HG03139 (cell line): ENCODE results near the gene CANT1.
"Not testable (repeated sequence)": the region's sequence is repeated elsewhere in the genome, so short reads cannot be mapped to it uniquely, and the experiment has no call there.

Experiments
- ATAC-seq: cut with Tn5 transposase; IDR thresholded peaks from one replicate; pipeline ENCODE4 v1.9.1; 2021; ENCODE audit not compliant: unreplicated experiment

CANT1 gene

GRCh38 chr17:79028496-79029326 is 19.1 kb upstream of the CANT1 start:
- ATAC-seq = no peak

GRCh38 chr17:79027925-79028491 is 18.4 kb upstream of the CANT1 start:
- ATAC-seq = no peak

DNA sequence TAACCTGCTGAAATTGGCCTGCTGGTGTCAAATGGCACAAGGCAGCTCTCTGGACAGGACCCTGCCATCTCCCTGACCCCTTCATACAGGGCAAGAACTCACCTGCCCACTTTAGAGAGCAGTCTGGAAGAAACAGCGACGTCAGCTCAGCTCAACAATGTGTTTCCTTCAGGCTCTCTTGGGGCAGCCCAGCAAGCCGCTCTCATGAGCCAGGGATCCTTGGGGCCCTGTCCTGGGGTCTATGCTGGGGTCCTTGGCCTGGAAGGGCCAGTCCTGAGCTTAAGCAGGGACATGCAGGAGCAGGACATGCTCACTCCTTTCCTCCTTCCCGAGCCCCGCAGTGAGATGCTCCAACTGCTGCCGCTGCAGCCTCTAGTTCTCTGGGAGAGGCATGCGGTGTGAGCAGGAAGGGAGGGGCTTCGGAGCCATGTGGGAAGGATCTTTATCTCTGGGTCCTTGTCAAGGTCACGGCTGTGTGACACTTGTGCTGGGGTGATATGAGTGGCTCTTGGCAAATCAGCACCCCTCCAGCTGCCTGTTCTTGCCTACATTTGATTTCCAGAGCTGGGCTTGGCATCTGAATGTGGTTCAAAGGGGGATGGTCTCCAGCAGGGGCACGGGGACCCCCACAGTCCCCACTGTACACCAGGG is 17.8 kb upstream of the CANT1 start:
- ATAC-seq = no peak

DNA sequence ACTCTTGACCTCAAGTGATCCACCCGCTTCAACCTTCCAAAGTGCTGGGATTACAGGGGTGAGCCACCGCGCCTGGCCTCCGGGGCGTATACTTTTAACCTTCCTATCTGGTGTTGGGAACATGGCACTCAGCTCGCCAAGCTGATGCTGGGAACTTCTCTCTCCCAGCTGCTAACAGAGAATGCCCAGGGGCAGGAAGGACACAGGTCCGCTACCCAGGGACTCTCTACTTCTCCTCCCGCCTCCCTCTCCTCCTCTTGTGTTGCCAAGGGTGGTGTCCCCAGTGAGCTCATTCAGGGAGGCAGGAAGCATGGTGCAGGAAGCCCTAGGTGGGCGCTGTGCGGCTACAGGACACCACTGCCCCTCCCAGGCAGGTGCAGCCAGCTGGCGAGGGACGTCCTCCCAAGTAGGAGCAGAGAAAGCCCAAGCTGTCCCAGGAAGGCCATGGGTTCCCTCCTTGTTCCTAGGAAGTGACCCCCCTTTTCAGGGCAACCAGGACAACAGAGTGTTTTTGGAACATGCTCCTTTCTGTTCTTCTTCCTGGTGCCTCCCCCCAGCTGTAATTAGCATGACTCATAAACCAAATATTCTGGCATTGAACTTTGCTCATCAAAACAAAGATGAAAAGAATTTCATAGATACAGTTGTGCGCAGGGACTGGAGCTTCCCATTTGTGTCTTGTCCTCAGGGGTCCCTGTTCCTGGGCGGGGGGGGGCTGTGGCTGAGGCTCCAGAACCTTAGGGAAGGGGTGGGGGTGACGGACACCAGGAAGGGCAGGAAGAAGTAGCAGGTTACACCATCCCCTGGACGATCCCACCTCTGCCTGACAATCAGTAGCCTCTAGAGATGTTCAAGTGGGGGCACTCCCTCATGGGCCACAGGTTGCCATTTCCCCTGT is 17.1 kb upstream of the CANT1 start:
- no peak for ATAC-seq

DNA sequence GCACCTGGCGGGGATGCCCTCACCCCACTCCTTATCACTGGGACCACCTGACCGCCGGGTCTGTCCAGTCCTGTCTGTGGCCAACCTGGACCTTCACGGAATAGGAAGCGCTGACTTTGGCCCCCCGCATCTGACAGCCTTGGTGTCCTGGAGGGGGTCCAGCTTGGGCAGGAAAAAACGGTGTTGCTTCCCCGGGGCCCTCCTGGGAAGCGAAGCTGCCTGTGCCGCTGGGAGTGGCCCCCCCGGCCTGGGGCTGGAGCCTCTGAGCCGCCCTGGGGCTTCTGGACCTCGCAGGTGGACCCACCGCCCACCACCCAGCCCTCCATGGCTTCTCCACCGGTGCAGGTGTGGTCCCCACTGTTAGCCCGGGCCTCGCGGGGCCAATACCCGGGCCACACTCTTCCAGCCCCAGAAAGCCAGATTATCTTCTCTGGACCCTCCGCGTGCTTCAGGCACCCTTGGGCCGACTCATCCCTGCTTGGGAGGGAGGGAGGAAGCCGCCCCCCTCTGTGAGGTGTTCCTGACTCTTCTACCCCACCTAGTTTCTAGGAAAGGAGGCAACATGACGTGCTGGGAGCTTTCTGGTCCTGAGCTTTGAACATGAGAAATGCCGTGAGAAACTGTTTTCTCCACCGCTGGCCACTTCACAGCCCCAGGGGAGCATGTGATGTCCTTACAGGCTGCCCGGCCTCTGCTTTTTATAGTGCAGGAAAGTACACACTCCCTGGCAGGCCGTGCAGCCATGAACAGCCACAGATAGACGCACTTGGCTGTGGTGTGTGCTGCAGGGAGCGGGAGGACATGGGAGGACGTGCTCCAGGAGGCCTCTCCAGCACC is 15.6 kb upstream of the CANT1 start:
- ATAC-seq = no peak

DNA sequence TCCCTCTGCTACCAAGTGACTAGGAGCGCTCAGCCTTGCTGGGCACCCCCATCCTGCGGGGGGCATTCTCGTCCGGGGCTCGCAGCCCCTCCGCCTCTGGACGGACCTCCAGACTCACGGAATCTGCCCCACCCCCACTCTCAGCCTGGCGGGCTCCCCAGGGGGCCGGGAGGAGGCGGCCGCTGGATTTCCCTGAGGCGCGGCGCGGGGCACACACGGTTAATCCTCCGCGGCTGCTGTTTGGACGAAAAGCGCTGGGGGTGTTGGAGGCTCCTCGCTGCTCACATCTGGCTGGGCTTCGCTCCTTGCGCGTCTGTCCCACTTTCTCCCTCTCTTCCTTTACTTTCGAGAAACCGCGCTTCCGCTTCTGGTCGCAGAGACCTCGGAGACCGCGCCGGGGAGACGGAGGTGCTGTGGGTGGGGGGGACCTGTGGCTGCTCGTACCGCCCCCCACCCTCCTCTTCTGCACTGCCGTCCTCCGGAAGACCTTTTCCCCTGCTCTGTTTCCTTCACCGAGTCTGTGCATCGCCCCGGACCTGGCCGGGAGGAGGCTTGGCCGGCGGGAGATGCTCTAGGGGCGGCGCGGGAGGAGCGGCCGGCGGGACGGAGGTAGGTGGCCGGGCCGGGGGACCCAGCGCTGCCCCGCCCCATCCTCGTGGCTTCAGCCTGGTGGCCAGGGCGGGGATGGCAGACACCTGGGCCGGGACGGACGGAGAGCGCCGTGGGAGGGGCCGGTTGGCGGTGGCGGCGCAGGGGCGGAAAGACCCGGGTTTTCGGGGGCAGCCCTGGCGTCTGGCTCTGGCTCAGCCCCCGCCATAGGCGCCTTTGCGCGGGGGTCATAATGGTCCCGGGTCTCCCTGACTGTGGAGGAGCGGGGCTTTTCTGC is 14.6 kb upstream of the CANT1 start, which contains the start of gene C1QTNF1:
Gene C1QTNF1, plus strand, starts transcription at position 284 of the 886 bp plus-strand sequence. CDS start 19,800 bp downstream, outside the sequence.
- ATAC-seq = no peak

- no peak for ATAC-seq
These were observed 13.7 kb upstream of the CANT1 start for GRCh38 chr17:79023180-79023705.

DNA sequence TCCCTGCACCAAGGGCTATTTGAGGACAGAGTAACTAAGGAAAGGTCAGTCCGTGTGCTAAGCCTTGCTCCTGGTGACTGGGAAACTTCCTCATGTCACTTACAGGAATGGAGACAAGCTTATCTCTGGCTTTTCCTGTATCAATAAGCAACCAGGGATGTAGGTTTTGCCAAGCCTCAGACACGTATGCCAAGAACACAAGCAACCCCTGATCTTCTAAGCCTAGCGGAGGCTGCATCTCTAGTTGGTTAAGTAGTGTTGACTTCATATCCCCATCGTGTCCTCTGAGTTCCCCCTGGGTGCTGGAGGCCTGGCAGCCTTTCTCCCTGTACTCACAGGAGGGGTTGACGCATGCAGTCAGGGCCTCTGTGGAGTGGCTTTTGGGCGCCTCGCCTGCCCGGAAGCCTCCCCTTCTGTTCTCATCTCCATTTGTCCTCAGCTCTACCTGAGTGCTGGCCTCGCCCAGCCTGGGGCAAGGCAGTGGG is 13.0 kb upstream of the CANT1 start:
- no peak for ATAC-seq

DNA sequence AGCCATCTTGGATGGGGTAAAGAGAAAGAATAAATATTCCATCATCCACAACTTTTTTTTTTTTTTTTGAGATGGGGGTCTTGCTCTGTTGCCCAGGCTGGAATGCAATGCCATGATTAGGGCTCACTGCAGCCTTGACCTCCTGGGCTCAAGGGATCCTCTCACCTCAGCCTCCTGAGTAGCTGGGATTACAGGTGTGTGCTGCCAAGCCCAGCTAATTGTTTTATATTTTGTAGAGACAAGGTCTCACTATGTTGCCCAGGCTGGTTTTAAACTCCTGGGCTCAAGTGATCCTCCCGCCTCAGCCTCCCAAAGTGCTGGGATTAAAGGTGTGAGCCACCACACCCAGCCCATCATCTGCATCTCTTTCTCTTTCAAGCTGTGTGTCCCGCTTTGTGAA is 12.4 kb upstream of the CANT1 start:
- not testable (repeated sequence) for ATAC-seq

- ATAC-seq = no peak
These were observed 11.2 kb upstream of the CANT1 start for GRCh38 chr17:79020631-79021301.

DNA sequence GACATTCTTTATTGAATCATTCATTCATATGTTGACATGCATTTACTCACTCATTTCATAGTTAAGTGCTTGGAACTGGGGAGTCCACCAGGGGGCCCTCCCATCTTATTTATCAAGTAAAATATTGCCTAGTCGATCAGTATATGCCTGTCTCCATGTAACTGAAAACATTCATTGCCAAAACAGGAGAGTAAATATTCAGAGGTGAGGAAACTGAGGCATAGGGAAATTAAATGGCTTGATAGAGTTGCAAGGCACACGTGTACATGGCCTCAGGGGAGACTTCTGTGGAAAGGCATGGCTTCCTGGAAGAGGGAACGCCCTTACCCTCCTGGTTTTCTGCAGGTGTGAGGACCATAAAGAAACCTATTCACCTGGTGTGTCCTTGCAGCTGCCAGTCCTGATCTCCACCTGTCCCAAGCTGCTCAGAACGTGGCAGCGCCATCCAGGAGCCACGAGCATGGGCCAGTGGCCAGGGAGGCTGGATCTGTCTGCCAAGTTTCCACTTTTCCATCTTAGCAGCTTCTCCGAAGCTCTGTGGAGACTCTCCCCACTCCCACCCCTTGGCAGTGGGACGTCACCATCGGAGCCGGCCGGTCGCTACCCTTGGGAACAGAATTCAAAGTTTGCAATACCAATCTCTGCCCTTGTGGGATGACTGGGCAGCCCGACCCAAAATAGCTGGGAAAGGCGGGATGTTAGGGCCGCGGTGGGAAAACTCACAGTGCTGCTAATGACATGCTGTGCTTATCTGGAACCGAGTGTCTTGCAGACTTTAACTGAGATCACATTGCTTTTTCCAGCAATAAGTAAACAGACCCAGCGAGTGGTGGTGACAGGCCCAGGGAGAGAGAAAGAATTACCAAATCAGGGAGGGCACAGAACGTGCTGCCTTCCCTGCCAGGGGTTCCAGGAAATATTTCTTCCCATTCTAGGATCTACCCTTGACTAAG is 10.3 kb upstream of the CANT1 start:
- no peak for ATAC-seq

- ATAC-seq = no peak
These were observed 9.7 kb upstream of the CANT1 start for GRCh38 chr17:79019261-79019631.

DNA sequence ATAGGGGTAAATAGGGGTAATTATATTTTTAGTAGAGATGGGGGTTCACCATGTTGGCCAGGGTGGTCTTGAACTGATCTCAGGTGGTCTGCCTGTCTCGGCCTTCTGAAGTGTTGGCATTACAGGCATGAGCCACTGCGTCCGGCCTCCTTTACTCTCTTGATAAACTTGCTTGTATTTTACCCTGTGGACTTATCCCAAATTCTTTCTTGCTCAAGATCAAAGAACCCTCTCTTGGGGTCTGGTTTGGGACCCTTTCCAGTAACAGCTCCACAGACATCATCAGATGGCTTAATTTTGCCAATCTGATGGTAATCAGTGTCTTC is 8.8 kb upstream of the CANT1 start:
- no peak for ATAC-seq

- no peak for ATAC-seq
These were observed 8.2 kb upstream of the CANT1 start for GRCh38 chr17:79017546-79018369.

- ATAC-seq = no peak
These were observed 4.7 kb upstream of the CANT1 start for GRCh38 chr17:79014158-79014758.

GRCh38 chr17:79012563-79013134 is 3.1 kb upstream of the CANT1 start:
- ATAC-seq = no peak
